Bronchial epithelial cell (primary cell): Measurements from ENCODE around the gene CCDC82. TPM values are rescaled to one million over a fixed set of nuclear protein-coding genes. Genes with fewer than 3 reads are reported as not detected.

ENCODE experiments used
- DNase-seq: peaks from one replicate; pipeline ENCODE4 v3.0.0-alpha.2; 2010; ENCODE audit warnings: low read depth
- FAIRE-seq: peaks from 2 replicates; lab custom pipeline; 2011; peaks lifted over from hg19 to GRCh38; lab: Jason Lieb, UNC
- H3K27me3 ChIP-seq: 2 replicates; pipeline ENCODE4 v1.5.1; 2011; ENCODE audit warnings: low read length; ENCODE audit not compliant: control insufficient read depth, insufficient read depth
- H3K36me3 ChIP-seq: 2 replicates; pipeline ENCODE4 v1.5.1; 2011; ENCODE audit warnings: low read length; ENCODE audit not compliant: control insufficient read depth, insufficient read depth
- H3K4me3 ChIP-seq: 2 replicates; pipeline ENCODE4 v1.5.1; 2011; ENCODE audit warnings: mild to moderate bottlenecking, low read depth, low read length, control low read depth
- CTCF ChIP-seq: IDR thresholded peaks from 2 replicates; pipeline ENCODE4 v1.5.1; 2011; ENCODE audit warnings: mild to moderate bottlenecking, moderate library complexity, low read length, control low read depth, inconsistent platforms; ENCODE audit not compliant: insufficient read depth, severe bottlenecking
- total RNA-seq: library from RNA; depleted of rRNA; stranded (reverse); fragments of >200 nt; gene quantifications from 2 replicates; pipeline ENCODE4 v1.2.1, GENCODE V29; 2014

The CCDC82 gene
- total RNA-seq, 1 donor from 2014 or later: 8.2 TPM

GRCh38 chr11:96373826-96374225 lies 15.9 kb downstream of the CCDC82 start:
- FAIRE-seq (no peak), DNase-seq (no peak)
- Histone ChIP-seq H3K27me3 (no peaks in the 10 kb centered on the region), H3K4me3 (no peak overlapping the region), H3K36me3 (peaks cover 2% of the 10 kb centered on the region)
- TF ChIP-seq CTCF: no peak

- no peaks in the 10 kb centered on the region for H3K27me3 ChIP-seq
- no peak for TF ChIP-seq CTCF
- FAIRE-seq (no peak), DNase-seq (no peak)
- H3K4me3 ChIP-seq: no peak overlapping the region
- peaks cover 2% of the 10 kb centered on the region for H3K36me3 ChIP-seq
These were observed 22.4 kb downstream of the CCDC82 start for GRCh38 chr11:96367342-96367741.

GRCh38 chr11:96366024-96366423 lies 23.7 kb downstream of the CCDC82 start:
- Histone ChIP-seq H3K27me3 (no peaks in the 10 kb centered on the region), H3K4me3 (no peak overlapping the region), H3K36me3 (no peaks in the 10 kb centered on the region)
- TF ChIP-seq CTCF: no peak
- DNase-seq: no peak
- FAIRE-seq: no peak

- no peaks in the 10 kb centered on the region for H3K27me3 ChIP-seq
- H3K4me3 ChIP-seq: no peak overlapping the region
- TF ChIP-seq CTCF: no peak
- no peaks in the 10 kb centered on the region for H3K36me3 ChIP-seq
- FAIRE-seq (no peak), DNase-seq (no peak)
These were observed 24.2 kb downstream of the CCDC82 start for GRCh38 chr11:96365493-96365892.

GRCh38 chr11:96361778-96362177 lies 27.9 kb downstream of the CCDC82 start:
- no peak for TF ChIP-seq CTCF
- no peaks in the 10 kb centered on the region for H3K36me3 ChIP-seq

GRCh38 chr11:96358321-96358720 lies 31.4 kb downstream of the CCDC82 start:
- DNase-seq: no peak
- FAIRE-seq: no peak
- H3K27me3 ChIP-seq: no peaks in the 10 kb centered on the region
- H3K36me3 ChIP-seq: no peaks in the 10 kb centered on the region
- H3K4me3 ChIP-seq: no peak overlapping the region
- no peak for TF ChIP-seq CTCF

More at GRCh38 chr11:96361778-96362177, 27.9 kb downstream of the CCDC82 start:
- Histone ChIP-seq H3K27me3 (no peaks in the 10 kb centered on the region), H3K4me3 (no peak overlapping the region)
- FAIRE-seq: no peak
- DNase-seq: no peak
